GM21423 (cell line): ENCODE results near the gene LGALS1.
A peak's percentile ranks its signal among the peaks of the same experiment; 100 is the strongest.
"Not testable (repeated sequence)": the region's sequence is repeated elsewhere in the genome, so short reads cannot be mapped to it uniquely, and the experiment has no call there.

Experiments
- ATAC-seq: cut with Tn5 transposase; IDR thresholded peaks from one replicate; pipeline ENCODE4 v1.9.1; 2021; ENCODE audit warnings: mild to moderate bottlenecking, moderate library complexity; ENCODE audit not compliant: unreplicated experiment

The LGALS1 gene

DNA sequence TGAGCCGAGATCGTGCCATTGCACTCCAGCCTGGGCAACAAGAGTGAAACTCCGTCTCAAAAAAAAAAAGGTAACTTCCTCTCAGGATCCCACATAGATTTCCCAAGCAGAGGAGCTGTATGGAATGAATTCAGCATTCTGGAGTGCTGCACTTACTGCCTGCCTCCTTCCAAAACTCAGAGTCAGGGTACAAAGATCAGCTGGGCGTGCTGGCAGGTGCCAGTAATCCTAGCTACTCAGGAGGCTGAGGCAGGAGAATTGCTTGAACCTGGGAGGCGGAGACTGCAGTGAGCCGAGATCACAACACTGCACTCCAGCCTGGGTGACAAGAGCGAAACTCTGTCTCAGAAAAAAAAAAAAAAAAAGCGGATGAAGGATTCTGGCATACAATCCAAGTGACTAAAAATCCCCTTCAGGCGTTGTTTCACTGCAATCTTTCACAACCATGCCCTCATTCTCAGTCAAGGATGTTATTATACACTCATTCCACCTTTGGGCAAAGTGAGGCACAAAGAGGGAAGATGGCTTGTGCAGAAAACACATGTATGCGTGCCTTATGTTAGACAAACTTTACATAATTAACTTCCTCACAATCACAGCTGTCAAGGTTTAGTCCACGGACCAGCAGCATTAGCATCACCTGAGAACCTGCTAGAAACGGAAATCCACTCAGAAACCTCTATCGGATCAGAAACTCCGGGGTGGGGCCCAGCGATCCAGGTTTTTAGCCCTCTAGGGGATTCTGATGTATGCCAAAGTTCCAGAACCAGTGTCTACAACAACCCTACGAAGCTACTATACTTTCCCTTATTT is 9.6 kb downstream of the LGALS1 start:
- no peak for ATAC-seq

- peak; percentile 70 for ATAC-seq
Observed at GRCh38 chr22:37686002-37686982, 10.9 kb downstream of the LGALS1 start, which contains the start of gene NOL12. NOL12 (plus strand) TSS chr22:37686343; CDS start chr22:37686393, 50 bp downstream.

GRCh38 chr22:37690407-37690806 is 15.0 kb downstream of the LGALS1 start:
- ATAC-seq = no peak

- ATAC-seq = no peak
Observed at GRCh38 chr22:37690901-37691504, 15.6 kb downstream of the LGALS1 start.

DNA sequence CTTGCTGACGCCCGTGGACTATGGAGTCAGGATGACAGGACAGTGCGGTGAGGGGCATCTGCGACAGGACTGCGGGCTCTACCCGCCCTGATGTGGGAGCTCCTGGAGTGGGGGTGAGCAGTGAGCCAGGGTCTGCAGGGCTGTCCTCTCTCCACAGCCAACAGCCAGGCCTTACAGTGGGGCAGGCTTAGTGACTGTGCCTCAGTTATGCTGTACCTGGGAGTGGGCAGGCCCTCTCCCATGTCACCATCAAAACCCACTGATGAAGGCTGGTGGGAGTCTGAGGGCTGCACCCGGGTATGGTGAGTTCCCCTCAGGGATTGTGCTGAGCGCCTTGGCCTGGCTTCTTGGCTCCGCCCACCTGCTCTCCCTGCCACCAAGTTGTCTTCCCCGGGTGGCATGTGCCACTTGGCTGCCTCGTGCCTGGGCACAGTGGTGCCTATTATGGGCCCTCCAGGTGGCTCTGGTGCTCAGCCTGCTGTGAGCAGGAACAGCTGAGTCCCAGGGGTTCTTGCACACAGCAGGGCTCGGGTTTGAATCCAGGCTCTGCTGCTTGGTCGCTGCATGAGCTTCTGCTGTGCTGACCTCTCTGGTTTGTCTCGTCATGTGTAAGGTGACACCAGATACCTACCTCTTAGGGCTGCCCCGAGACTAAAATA is 17.3 kb downstream of the LGALS1 start:
- ATAC-seq = no peak

- not testable (repeated sequence) for ATAC-seq
Observed at GRCh38 chr22:37694131-37694530, 18.7 kb downstream of the LGALS1 start.

DNA sequence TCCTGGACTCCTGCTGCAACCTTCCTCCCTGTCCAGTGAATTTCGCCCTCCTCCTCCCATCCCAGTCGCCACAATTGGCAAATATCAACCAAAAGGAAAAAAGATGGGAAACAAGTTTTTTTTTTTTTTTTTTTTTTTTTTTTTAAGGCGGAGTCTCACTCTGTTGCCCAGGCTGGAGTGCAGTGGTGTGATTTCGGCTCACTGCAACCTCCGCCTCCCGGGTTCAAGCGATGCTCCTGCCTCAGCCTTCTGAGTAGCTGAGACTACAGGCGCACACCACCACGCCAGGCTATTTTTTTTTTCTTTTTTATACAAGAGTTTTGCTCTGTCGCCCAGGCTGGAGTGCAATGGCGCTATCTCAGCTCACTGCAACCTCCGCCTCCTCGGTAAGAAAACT is 20.8 kb downstream of the LGALS1 start:
- not testable (repeated sequence) for ATAC-seq

- ATAC-seq = peak; percentile 91
Observed at GRCh38 chr22:37696657-37697537, 21.5 kb downstream of the LGALS1 start, which contains the start of gene TRIOBP. TRIOBP (plus strand) TSS chr22:37697048; CDS start chr22:37701366, 4,318 bp downstream.

- no peak for ATAC-seq
Observed at GRCh38 chr22:37697538-37697835, 22.1 kb downstream of the LGALS1 start.

DNA sequence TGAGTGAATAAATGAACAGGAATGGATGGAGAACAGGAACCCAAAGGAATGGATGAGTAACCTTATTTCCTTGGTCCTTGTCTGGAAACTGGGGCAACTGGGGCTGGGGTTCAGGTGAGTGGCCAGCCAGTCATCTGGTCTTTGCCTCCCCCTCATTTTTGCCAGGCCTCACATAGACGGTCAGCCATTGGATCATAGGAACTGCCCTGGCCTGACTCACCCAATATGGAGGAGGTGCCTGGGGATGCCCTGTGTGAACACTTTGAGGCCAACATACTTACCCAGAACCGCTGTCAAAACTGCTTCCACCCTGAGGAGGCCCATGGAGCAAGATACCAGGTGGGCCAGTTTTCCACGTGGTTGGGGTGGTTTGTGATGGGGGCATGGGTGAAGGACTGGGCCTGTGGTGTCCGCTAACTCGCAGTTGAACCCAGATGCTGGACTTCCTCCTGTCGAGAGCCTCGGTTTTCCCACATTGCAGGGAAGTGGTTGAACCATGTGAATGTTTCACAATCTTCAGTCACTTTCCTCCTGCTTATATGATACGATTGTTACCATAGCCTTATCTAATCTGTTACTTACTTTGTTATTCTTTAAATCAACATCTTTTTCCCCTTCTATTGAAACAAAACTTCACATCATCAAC is 25.8 kb downstream of the LGALS1 start:
- ATAC-seq = no peak

DNA sequence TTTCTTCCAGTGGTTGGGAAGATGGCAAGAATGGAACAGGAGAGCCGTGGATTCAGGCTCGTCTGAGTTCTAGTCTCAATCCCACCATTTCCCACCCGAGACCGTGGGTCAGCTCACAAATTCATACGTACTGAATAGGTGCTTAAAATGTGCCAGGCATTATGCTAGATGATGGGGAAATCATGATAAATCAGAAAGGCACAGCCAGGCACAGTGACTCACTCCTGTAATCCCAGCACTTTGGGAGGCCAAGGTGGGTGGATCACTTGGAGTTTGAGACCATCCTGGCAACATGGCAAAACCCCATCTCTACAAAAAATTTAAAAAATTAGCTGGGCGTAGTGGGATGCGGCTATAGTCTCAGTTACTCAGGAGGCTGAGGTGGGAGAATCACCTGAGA is 28.5 kb downstream of the LGALS1 start:
- no peak for ATAC-seq

- ATAC-seq = no peak
Observed at GRCh38 chr22:37704645-37705044, 29.2 kb downstream of the LGALS1 start.

DNA sequence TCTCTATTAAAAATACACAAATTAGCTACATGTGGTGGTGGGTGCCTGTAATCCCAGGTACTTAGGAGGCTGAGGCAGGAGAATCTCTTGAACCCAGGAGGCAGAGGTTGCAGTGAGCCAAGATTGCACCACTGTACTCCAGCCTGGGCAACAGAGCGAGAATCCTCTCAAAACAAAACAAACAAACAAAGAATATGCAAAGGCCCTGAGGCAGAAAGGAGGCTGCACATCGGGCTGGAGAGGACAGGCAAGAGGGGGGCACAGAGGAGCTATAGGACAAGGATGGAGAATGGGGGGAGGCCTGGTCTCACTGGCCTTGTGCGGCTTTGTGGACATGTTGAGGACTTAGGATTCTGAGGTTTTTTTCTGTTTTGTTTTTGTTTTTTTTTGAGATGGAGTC is 29.8 kb downstream of the LGALS1 start:
- no peak for ATAC-seq

GRCh38 chr22:37708580-37709444 is 33.4 kb downstream of the LGALS1 start:
- ATAC-seq = no peak

DNA sequence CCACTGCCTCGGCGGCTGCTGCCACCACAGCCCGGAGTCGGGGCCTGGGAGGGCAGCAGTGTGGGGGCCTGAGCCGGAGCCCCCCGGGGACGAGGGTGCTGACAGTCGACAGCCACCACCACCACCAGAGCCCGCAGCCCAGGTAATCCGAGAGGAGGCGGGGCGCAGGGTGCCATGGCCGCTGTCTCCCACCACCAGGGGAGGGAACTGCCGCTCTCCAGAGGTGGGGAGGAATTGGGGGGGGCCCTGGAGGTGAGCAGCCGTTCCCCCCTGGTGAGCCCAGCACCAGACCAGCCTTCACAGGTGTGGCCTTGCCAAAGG is 34.0 kb downstream of the LGALS1 start:
- no peak for ATAC-seq

GRCh38 chr22:37710675-37711074 is 35.2 kb downstream of the LGALS1 start:
- ATAC-seq = no peak

DNA sequence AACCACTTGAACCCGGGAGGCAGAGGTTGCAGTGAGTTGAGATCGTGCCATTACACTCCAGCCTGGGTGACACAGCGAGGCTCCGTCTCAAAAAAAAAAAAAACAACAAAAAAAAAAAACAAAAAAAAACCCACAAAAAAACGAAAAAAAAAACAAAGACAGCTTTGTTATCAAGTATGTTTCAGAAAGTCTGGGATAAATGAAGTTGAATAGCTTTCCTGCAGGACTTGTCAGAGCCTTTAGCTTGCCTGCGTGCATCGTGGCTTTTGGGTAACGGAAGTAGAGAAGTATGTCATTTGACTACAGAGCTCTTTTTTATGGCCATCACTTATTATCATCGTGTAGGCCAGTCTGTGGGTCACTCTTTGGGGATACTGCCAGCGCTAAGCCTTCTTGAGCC is 36.1 kb downstream of the LGALS1 start:
- ATAC-seq = no peak

GRCh38 chr22:37713761-37714160 is 38.3 kb downstream of the LGALS1 start:
- no peak for ATAC-seq

- no peak for ATAC-seq
Observed at GRCh38 chr22:37714634-37715033, 39.2 kb downstream of the LGALS1 start.
